GM12878 (cell line): ENCODE data around the gene BDH1.

Source experiments
- CEBPB ChIP-seq, 2 experiments: fragments of 150-350 bp in 1 of 2; IDR thresholded peaks; 2 replicates each; pipeline ENCODE4 v1.6.1; 2012 to 2014; ENCODE audit warnings: low read depth in 2 of 2, low read length in 2 of 2, borderline replicate concordance in 1 of 2, inconsistent platforms in 1 of 2
- CTCF ChIP-seq, 3 experiments: IDR thresholded peaks in 2 of 3; conservative IDR thresholded peaks in 1 of 3; 2 replicates each; pipeline ENCODE4 v1.5.1; 2011; ENCODE audit warnings: low read depth in 3 of 3, low read length in 3 of 3, mild to moderate bottlenecking in 3 of 3, control low read depth in 2 of 3, moderate library complexity in 2 of 3, inconsistent platforms in 1 of 3, mixed read lengths in 1 of 3; ENCODE audit not compliant: control insufficient read depth in 2 of 3, insufficient read depth in 1 of 3; ENCODE audit errors: extremely low read depth in 1 of 3
- EP300 ChIP-seq, 2 experiments: fragments of 150-350 bp in 1 of 2; IDR thresholded peaks; 2 replicates each; pipeline ENCODE4 v1.6.1; 2011 to 2012; ENCODE audit warnings: low read depth in 2 of 2, low read length in 2 of 2, borderline replicate concordance in 1 of 2, improper control_type of control experiment in 1 of 2, inconsistent platforms in 1 of 2; ENCODE audit not compliant: control insufficient read depth in 1 of 2
- KAT2A ChIP-seq: conservative IDR thresholded peaks from 2 replicates; pipeline ENCODE4 v1.6.1; 2011; ENCODE audit warnings: low read depth, low read length; ENCODE audit not compliant: control insufficient read depth
- MAX ChIP-seq: IDR thresholded peaks from 2 replicates; pipeline ENCODE4 v1.6.1; 2012; ENCODE audit warnings: low read depth, low read length, improper control_type of control experiment
- ZNF24 ChIP-seq: fragments of 450-650 bp; IDR thresholded peaks from 2 replicates; pipeline ENCODE4 v1.6.1; 2017; ENCODE audit warnings: antibody characterized with exemption, mild to moderate bottlenecking

GRCh38 chr3:197539651-197540051 is 16.1 kb downstream of the BDH1 start:
- TF ChIP-seq KAT2A (no peak), CEBPB (IDR thresholded peaks at IDR 0.05; ENCODE audit: borderline replicate concordance in 1 of 2, low read depth in 2 of 2, low read length in 2 of 2) (no peak), EP300 (IDR thresholded peaks at IDR 0.05; ENCODE audit: borderline replicate concordance in 1 of 2, control insufficient read depth in 1 of 2, low read depth in 2 of 2, low read length in 2 of 2) (no peak), CTCF (IDR thresholded peaks at IDR 0.05 in 2 of 3, conservative IDR thresholded peaks at IDR 0.05 in 1 of 3; ENCODE audit: control insufficient read depth in 2 of 3, extremely low read depth in 1 of 3, insufficient read depth in 1 of 3, low read depth in 3 of 3, low read length in 3 of 3) (no peak), MAX (no peak), ZNF24 (no peak)
